Chondrocyte (in vitro differentiated cells): ENCODE data around the gene C15orf62. TPM values are rescaled to one million over a fixed set of nuclear protein-coding genes. Genes with fewer than 3 reads are reported as not detected.
A peak's percentile ranks its signal among the peaks of the same experiment; 100 is the strongest.

Experiments
- DNase-seq: peaks from one replicate; pipeline ENCODE4 v3.0.0; 2021; ENCODE audit warnings: mixed read lengths, low spot score
- H3K27ac Mint-ChIP-seq: one replicate; pipeline ENCODE4 v1.8.0; 2021; ENCODE audit warnings: mild to moderate bottlenecking, moderate library complexity, mixed read lengths; ENCODE audit not compliant: unreplicated experiment
- H3K27me3 Mint-ChIP-seq: 2 replicates; pipeline ENCODE4 v1.8.0; 2021; ENCODE audit warnings: low read depth, mixed read lengths
- H3K36me3 Mint-ChIP-seq: 2 replicates; pipeline ENCODE4 v1.8.0; 2021; ENCODE audit warnings: low read depth, mixed read lengths
- H3K4me1 Mint-ChIP-seq: 2 replicates; pipeline ENCODE4 v1.8.0; 2021; ENCODE audit warnings: low read depth, mild to moderate bottlenecking, mixed read lengths
- H3K4me3 Mint-ChIP-seq: one replicate; pipeline ENCODE4 v1.8.0; 2021; ENCODE audit warnings: mild to moderate bottlenecking, moderate library complexity, mixed read lengths; ENCODE audit not compliant: unreplicated experiment
- H3K9me3 Mint-ChIP-seq: 2 replicates; pipeline ENCODE4 v1.8.0; 2021; ENCODE audit warnings: low read depth, mixed read lengths
- total RNA-seq: library from RNA; stranded (reverse); gene quantifications from 3 replicates; pipeline ENCODE4 v1.2.1, GENCODE V29; 2021
- TF ChIP-seq, protein P1 (sequence below): fragments of 200-600 bp; sonication (generic); IDR thresholded peaks from 2 replicates; pipeline ENCODE4 v1.5.0; 2021; ENCODE audit warnings: antibody characterized with exemption, mild to moderate bottlenecking, moderate library complexity

C15orf62 gene
- total RNA-seq, 1 donor from 2014 or later = 0.12 TPM

DNA sequence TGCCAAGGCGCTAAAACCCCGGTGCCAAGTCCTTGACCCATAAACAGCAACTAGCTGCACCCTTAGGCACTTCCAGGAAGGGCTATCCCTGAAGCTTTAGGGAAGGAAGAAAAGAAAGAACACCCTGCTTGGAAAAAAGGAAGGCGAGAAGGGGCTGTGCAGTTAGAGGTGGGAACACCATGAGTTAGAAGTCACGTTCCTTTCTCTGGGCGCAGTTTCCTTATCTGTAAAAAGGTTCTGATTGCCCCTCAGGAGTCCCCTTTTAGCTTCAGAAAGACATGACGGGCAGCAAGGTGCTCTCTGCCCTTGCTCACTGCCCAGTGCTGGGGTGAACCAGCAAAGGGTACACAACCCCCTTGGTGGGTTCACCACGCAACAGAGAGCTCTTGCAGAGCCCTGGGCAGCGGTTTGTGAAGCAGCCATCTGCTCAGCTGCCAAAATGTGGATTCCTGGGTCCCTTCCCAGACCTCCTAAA lies 5.1 kb upstream of the C15orf62 start:
- peak overlapping the region; percentile 75 for H3K4me3 Mint-ChIP-seq
- no peaks in the 10 kb centered on the region for H3K9me3 Mint-ChIP-seq
- DNase-seq = no peak
- peaks cover 3% of the 10 kb centered on the region for H3K27me3 Mint-ChIP-seq
- peak overlapping the region; percentile 69 for H3K27ac Mint-ChIP-seq
- peaks cover 43% of the 10 kb centered on the region for H3K4me1 Mint-ChIP-seq
- TF ChIP-seq, protein P1, sequence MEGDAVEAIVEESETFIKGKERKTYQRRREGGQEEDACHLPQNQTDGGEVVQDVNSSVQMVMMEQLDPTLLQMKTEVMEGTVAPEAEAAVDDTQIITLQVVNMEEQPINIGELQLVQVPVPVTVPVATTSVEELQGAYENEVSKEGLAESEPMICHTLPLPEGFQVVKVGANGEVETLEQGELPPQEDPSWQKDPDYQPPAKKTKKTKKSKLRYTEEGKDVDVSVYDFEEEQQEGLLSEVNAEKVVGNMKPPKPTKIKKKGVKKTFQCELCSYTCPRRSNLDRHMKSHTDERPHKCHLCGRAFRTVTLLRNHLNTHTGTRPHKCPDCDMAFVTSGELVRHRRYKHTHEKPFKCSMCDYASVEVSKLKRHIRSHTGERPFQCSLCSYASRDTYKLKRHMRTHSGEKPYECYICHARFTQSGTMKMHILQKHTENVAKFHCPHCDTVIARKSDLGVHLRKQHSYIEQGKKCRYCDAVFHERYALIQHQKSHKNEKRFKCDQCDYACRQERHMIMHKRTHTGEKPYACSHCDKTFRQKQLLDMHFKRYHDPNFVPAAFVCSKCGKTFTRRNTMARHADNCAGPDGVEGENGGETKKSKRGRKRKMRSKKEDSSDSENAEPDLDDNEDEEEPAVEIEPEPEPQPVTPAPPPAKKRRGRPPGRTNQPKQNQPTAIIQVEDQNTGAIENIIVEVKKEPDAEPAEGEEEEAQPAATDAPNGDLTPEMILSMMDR = no peak
- H3K36me3 Mint-ChIP-seq = no peaks in the 10 kb centered on the region

DNA sequence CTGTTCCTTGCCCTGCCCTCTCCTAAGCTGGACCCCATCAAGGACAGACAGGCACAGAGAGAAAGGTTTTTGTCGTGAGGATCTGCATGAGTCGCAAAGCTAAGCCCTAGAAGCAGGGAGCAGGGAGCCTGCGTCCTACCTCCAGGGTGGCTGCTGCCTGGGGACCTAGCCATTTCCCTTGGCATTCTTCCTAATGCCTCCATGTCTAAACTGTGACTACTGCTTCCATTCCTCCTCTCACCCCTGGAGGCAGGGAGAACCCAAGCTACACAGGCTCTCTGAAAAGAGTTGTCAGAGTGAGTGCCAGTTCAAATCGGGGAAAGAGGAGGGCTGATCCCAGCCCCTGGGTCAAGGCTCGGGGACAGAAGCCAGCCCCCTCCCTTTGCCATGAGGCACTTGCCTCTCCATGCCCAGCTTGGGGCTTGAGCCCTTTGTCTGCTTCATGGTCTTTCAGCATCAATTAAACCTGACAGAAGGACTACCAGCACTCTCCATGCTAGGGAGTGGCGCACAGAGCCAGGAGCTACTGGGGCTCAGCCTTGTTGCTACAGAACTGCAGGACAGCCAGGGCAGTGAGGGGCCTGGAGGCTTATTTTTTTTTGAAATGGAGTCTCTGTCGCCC lies 3.5 kb upstream of the C15orf62 start:
- Mint-ChIP-seq H3K27me3 (no peaks in the 10 kb centered on the region), H3K4me1 (peaks cover 49% of the 10 kb centered on the region), H3K4me3 (no peak overlapping the region), H3K9me3 (no peaks in the 10 kb centered on the region), H3K36me3 (no peaks in the 10 kb centered on the region), H3K27ac (peak overlapping the region; percentile 49)
- no peak for DNase-seq
- TF ChIP-seq, protein P1 = no peak

DNA sequence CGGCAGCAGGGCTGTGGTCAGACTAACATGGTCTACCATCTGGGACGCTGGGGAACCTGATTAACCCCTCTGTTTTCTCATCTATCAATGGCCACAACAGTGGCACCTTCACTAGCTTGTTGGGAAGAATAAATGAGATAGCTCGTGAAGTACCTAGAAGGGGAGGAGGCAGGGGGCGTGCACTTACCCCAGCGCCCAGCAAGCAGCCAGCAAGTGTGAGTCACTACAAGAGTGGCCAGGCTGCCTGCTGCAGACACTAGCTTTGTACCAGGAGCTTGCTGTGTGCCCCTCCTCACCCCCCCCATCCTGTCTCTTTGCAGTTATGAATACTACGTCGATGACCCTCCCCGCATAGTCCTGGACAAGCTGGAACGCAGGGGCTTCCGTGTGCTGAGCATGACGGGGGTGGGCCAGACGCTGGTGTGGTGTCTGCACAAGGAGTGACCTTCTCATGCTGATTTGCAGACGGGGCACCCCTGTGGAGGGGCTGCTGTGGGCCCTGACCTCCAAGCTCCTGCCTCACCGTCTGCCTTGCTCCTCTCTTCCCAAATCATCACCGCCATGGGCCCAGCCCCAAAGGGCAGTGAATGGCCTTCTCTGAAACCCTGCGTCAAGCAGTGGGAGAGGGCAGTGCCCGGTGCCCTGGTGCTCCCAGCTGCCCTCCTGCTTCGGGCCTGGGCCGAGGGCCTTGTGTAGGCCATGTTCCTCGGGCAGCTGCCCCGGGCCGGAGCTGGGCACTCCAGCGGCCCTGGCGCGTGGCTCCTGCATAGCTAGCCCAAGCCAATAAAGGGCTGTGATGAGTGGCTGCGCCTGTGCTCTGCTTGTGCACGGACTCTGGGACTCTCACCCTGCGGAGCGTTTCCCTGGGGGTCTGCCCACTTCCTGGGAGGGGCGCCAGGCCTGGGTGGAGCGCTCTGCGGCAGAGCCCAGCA lies 2.6 kb upstream of the C15orf62 start:
- DNase-seq = no peak

DNA sequence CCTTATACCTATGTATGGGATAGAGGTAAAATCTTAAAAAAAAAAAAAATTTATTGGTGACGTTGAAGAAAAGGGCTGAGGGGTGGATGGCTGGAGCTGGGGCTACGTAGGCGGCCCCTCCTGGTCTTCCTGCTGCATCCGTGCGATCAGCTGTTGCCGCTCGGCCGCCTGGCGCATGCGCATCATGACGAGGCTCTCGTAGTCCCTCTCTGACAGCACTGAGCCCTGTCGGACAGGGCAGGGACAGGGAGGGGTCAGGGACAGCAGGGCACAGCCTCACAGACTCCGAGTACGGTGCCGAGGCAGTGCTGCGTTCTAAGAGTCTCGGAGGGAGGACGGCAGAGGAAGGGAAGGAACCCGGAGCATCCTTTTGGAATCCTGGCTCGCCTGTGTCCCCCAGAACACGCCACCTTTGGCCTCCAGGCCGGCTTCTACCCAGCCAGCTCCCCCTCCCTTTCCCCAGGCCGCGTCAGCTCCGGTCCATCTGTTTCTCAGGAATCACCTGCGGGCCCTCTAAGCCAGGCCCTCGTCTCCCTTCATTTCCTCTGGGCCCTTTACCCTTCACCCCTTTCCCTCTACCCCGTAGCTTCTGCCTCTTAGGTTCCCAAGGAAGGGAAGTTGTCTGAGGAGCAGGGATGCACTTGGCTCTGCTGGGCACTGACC lies 1.8 kb upstream of the C15orf62 start:
- Mint-ChIP-seq H3K27me3 (no peaks in the 10 kb centered on the region), H3K9me3 (no peaks in the 10 kb centered on the region), H3K36me3 (peaks cover 4% of the 10 kb centered on the region), H3K4me3 (no peak overlapping the region), H3K4me1 (peaks cover 49% of the 10 kb centered on the region), H3K27ac (no peak overlapping the region)
- TF ChIP-seq, protein P1 = no peak
- DNase-seq = no peak

More for the DNA sequence above, 2.6 kb upstream of the C15orf62 start:
- no peaks in the 10 kb centered on the region for H3K27me3 Mint-ChIP-seq
- peaks cover 2% of the 10 kb centered on the region for H3K36me3 Mint-ChIP-seq
- H3K27ac Mint-ChIP-seq = no peak overlapping the region
- H3K4me3 Mint-ChIP-seq = no peak overlapping the region
- TF ChIP-seq, protein P1 = no peak
- no peaks in the 10 kb centered on the region for H3K9me3 Mint-ChIP-seq
- peaks cover 49% of the 10 kb centered on the region for H3K4me1 Mint-ChIP-seq
